Ovary (tissue), 9 donors: Measurements from ENCODE around the gene DESI2. TPM values are rescaled to one million over a fixed set of nuclear protein-coding genes. Genes with fewer than 3 reads are reported as not detected.
"Not testable (repeated sequence)": the region's sequence is repeated elsewhere in the genome, so short reads cannot be mapped to it uniquely, and the experiment has no call there.

ENCODE experiments used
- DNase-seq, 5 donors: peaks; one replicate each; pipeline ENCODE4 v3.0.0-alpha.2; 2019 to 2020
- H3K27ac ChIP-seq, 2 donors: fragments of 200-600 bp; one replicate each; pipeline versions ENCODE4 v1.5.1 to v1.8.0; 2019 to 2022
- H3K27me3 ChIP-seq: fragments of 200-600 bp; one replicate; pipeline ENCODE4 v1.8.0; 2022
- H3K36me3 ChIP-seq: fragments of 200-600 bp; sonication (generic); one replicate; pipeline ENCODE4 v1.5.1; 2019
- H3K4me1 ChIP-seq: one replicate; pipeline ENCODE4 v1.8.1; 2013; ENCODE audit warnings: mild to moderate bottlenecking, moderate library complexity; ENCODE audit not compliant: insufficient read depth
- H3K4me3 ChIP-seq: fragments of 200-600 bp; sonication (generic); one replicate; pipeline ENCODE4 v1.5.1; 2017
- H3K9me3 ChIP-seq, 2 donors: fragments of 200-600 bp in 1 of 2; sonication (generic) in 1 of 2; one replicate each; pipeline versions ENCODE4 v1.5.1 to v1.8.1; 2013 to 2019; ENCODE audit warnings: mild to moderate bottlenecking in 1 of 2, moderate library complexity in 1 of 2
- EP300 ChIP-seq: sonication (generic); formaldehyde crosslinking; IDR thresholded peaks from one replicate; pipeline ENCODE4 v1.6.1; 2017; ENCODE audit warnings: antibody characterized with exemption
- POLR2A ChIP-seq: fragments of 450-650 bp; IDR thresholded peaks from one replicate; pipeline ENCODE4 v1.6.1; 2017; ENCODE audit warnings: antibody characterized with exemption, mild to moderate bottlenecking, moderate library complexity
- WGBS, 3 donors: extraction: QIAGEN DNeasy Blood & Tissue Kit in 1 of 3; methylation state at CpG; one replicate each; pipeline versions ENCODE4 v1.1.5 to v1.1.7; 2013 to 2017; 5-methylcytosine and 5-hydroxymethylcytosine counted together
- intact Hi-C, 4 donors: fragments of 100-400 bp; cut with DNase I; formaldehyde crosslinking; loops; one replicate each; pipeline versions ENCODE4 v1.11.0 to v1.15.1; 2022 to 2023
- polyA plus RNA-seq, 2 donors: library from polyadenylated mRNA; stranded (reverse); fragments of 200-250 nt in 1 of 2; fragments of 350-450 nt in 1 of 2; fragmentation: Illumina TruSeq in 1 of 2; extraction: RNeasy Lipid Tissue Mini Kit (QIAGEN cat#74804) in 1 of 2; gene quantifications; one replicate each; pipeline ENCODE4 v1.2.3, GENCODE V29; 2013 to 2014
- total RNA-seq, 7 donors: library from RNA; depleted of rRNA in 2 of 7; stranded (reverse); fragments of >200 nt in 2 of 7; fragmentation: NEBNext Ultra II Directional in 3 of 7; extraction: Animal tissue kit (Norgen Biotek cat#: 25700) in 3 of 7; gene quantifications; one replicate each; pipeline versions ENCODE4 v1.1.0 to v1.2.4, GENCODE V29; 2016 to 2023
- TF ChIP-seq, protein P1 (sequence below), 3 donors: fragments of 450-650 bp in 2 of 3; fragments of 200-600 bp in 1 of 3; IDR thresholded peaks; one replicate each; pipeline versions ENCODE4 v1.5.1 to v1.8.0; 2016 to 2022; ENCODE audit warnings: antibody characterized with exemption in 3 of 3, mild to moderate bottlenecking in 1 of 3
- donor health status: DM: no; HTN: no; CAD: no; lungs with moderate emphysema.
- donor health status: DM: no; HTN: no; CAD: no.
- donor health status: Bipolar disorder and iron deficiency.
- donor health status: DM: yes; HTN: yes; CAD: no.
- donor health status: DM: no; HTN: no; CAD: no.
- donor health status: DM: yes; HTN: yes; CAD: no.

The DESI2 gene
- total and polyA plus RNA-seq, 9 donors, result 12.5 to 33.4 (median 23.4) TPM

DNA sequence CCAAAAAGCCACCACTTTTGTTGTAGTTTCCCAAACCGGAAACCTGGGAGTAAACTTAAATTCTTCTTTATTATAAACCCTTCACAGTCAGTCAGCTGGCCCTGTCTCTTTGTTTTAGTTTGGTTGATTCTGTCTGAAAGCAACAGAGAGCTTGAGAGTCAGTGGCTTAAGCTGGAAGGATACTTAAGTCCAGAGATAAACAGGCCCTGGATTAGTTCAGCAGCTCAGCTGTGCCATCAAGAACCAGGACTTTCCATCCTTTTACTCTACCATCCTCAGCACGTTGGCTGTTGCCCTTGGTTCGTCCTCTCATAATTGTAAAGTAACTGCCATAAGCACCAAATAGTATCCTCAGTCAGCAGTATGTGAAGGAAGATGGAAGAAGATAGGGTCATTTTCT lies 4.5 kb downstream of the DESI2 start:
- peaks cover 2% of the 10 kb centered on the region for H3K4me1 ChIP-seq
- 88 to 89% (median 88%) methylated on average over 3 of the region's 3 CpGs for WGBS, 3 donors
- TF ChIP-seq EP300, result no peak
- TF ChIP-seq, protein P1, sequence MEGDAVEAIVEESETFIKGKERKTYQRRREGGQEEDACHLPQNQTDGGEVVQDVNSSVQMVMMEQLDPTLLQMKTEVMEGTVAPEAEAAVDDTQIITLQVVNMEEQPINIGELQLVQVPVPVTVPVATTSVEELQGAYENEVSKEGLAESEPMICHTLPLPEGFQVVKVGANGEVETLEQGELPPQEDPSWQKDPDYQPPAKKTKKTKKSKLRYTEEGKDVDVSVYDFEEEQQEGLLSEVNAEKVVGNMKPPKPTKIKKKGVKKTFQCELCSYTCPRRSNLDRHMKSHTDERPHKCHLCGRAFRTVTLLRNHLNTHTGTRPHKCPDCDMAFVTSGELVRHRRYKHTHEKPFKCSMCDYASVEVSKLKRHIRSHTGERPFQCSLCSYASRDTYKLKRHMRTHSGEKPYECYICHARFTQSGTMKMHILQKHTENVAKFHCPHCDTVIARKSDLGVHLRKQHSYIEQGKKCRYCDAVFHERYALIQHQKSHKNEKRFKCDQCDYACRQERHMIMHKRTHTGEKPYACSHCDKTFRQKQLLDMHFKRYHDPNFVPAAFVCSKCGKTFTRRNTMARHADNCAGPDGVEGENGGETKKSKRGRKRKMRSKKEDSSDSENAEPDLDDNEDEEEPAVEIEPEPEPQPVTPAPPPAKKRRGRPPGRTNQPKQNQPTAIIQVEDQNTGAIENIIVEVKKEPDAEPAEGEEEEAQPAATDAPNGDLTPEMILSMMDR (IDR thresholded peaks at IDR 0.05), result no peak
- TF ChIP-seq POLR2A, result no peak

DNA sequence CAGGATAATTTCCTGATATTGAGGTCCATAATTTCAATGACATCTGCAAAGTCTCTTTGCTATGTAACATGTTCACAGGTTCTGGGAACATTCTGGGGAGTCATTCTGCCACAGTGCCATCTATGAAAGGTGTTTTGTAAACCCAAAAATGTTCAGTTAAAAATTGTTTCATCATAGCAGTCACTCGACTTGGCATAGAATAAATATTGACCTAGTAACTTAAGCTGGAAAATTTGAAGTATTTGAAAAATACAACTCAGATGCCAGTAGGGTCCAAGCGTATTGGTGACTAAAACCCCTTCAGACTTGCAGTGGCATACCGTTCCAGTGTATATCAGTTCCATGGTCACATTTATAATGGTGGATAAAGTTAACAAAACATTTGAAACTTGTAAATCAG lies 6.8 kb downstream of the DESI2 start:
- 76 to 84% (median 78%) methylated on average over 3 of the region's 3 CpGs for WGBS, 3 donors
- Histone ChIP-seq H3K27ac (no peak overlapping the region), H3K9me3 (no peaks in the 10 kb centered on the region), H3K36me3 (no peaks in the 10 kb centered on the region), H3K27me3 (no peaks in the 10 kb centered on the region), H3K4me1 (peaks cover 3% of the 10 kb centered on the region), H3K4me3 (no peak overlapping the region)
- DNase-seq, result no peak
- TF ChIP-seq EP300 (no peak), POLR2A (no peak)
- TF ChIP-seq, protein P1 (IDR thresholded peaks at IDR 0.05), result no peak
- intact Hi-C loops, result loop anchor here in 1 of 4 donors (10.0 kb wide), 1 partner anchor 205 kb away; the partner anchor contains the start of gene HNRNPU

More for the DNA sequence above, 4.5 kb downstream of the DESI2 start:
- Histone ChIP-seq H3K36me3 (no peaks in the 10 kb centered on the region), H3K4me3 (no peak overlapping the region), H3K9me3 (no peaks in the 10 kb centered on the region), H3K27me3 (no peaks in the 10 kb centered on the region), H3K27ac (no peak overlapping the region)
- DNase-seq, result no peak
- intact Hi-C loops, result loop anchor here in 1 of 4 donors (10.0 kb wide), 1 partner anchor 207 kb away; the partner anchor contains the start of gene HNRNPU

DNA sequence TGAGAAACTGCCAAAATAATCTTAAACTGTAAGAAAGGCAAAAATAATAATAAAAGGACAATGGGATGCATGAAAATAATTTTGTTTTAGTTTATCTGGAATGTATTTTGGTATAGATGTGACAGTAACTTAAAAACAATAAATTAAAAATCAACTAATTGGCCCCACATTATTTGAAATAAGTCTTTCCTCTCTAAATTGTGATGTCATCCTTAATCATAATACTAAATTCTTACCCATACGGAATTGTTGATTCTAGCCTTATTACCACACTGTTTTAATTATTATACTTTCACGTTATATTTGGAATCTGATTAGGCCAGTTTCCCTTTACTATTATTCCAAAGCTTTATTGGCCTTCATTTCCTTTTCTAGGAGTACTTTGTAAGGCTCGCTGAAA lies 7.7 kb downstream of the DESI2 start:
- H3K27me3 ChIP-seq, result no peaks in the 10 kb centered on the region
- H3K27ac ChIP-seq, result no peak overlapping the region
- no peaks in the 10 kb centered on the region for H3K36me3 ChIP-seq
- intact Hi-C loops, result no loop called here
- H3K9me3 ChIP-seq, result no peaks in the 10 kb centered on the region
- 76 to 96% (median 94%) methylated on average over 3 of the region's 3 CpGs for WGBS, 3 donors
- H3K4me3 ChIP-seq, result no peak overlapping the region
- TF ChIP-seq POLR2A, result no peak
- no peak for TF ChIP-seq EP300
- TF ChIP-seq, protein P1 (IDR thresholded peaks at IDR 0.05), result no peak
- peaks cover 1% of the 10 kb centered on the region for H3K4me1 ChIP-seq
- DNase-seq, result no peak

DNA sequence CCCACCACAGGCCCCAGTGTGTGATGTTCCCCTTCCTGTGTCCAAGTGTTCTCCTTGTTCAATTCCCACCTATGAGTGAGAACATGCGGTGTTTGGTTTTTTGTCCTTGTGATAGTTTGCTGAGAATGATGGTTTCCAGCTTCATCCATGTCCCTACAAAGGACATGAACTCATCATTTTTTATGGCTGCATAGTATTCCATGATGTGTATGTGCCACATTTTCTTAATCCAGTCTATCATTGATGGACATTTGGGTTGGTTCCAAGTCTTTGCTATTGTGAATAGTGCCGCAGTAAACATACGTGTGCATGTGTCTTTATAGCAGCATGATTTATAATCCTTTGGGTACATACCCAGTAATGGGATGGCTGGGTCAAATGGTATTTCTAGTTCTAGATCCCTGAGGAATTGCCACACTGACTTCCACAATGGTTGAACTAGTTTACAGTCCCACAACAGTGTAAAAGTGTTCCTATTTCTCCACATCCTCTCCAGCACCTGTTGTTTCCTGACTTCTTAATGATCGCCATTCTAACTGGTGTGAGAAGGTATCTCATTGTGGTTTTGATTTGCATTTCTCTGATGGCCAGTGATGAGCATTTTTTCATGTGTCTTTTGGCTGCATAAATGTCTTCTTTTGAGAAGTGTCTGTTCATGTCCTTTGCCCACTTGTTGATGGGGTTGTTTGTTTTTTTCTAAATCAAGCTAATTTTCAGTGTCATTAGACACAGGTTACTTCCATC lies 8.8 kb downstream of the DESI2 start:
- H3K36me3 ChIP-seq, H3K9me3 ChIP-seq, intact Hi-C loops, H3K4me1 ChIP-seq, H3K27me3 ChIP-seq, H3K27ac ChIP-seq, H3K4me3 ChIP-seq, DNase-seq: not testable (repeated sequence)
- WGBS, 3 donors, result 97 to 99% (median 98%) methylated on average over 2 to 3 of the region's 4 CpGs

DNA sequence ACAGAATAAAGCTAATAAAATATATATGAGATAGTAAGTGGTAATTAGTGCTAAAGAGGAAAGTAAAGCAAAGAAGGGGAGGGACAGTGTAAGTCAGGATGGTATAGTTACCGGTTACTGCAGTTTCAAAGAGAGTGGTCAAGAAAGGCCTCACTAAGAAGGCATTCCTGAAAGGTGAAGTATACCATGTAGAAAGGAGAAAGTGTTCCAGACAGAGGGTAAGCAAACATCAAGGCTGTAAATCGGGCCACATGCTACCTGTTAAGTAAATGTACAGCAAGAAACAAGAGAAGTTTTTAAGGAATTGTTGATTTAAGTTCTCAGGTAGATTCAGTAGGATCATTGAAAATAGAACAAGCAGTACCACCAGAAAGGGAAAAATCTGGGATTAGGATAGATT lies 9.7 kb downstream of the DESI2 start:
- intact Hi-C loops, result no loop called here
- Histone ChIP-seq H3K9me3 (no peaks in the 10 kb centered on the region), H3K36me3 (no peaks in the 10 kb centered on the region), H3K4me1 (peaks cover 1% of the 10 kb centered on the region), H3K27ac (no peak overlapping the region), H3K27me3 (no peaks in the 10 kb centered on the region), H3K4me3 (no peak overlapping the region)
- WGBS, 3 donors, result 74 to 87% (median 85%) methylated on average over 2 of the region's 2 CpGs
- TF ChIP-seq POLR2A (no peak), EP300 (no peak)
- TF ChIP-seq, protein P1 (IDR thresholded peaks at IDR 0.05), result no peak
- DNase-seq, result no peak
